ENCODE data around the gene SLC41A3.
"Not testable (repeated sequence)": the region's sequence is repeated elsewhere in the genome, so short reads cannot be mapped to it uniquely, and the experiment has no call there.

SLC41A3 gene

DNA sequence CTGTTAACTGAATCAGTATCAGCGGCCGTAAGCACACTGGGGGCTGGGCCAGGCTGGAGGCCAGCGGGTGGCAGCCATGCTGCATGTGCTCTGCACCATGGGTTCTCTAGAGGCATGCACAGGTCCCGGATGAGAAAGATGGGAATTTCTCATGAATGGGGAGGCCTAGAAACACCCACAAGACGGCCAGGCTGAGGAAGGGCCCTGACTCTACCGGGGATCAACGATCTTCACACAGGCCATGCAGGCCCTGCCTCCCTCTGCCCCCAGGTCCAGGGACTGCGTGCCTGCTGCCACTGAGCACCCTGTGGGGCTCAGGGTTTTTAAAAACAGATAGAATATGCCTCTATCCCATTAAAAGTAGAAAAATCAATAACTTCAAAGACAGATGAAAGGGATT lies 32.7 kb downstream of the SLC41A3 start:
- DNase-seq = no peak

GRCh38 chr3:126050626-126051025 lies 33.3 kb downstream of the SLC41A3 start:
- no peak for DNase-seq

- DNase-seq = no peak
These were observed 33.9 kb downstream of the SLC41A3 start for GRCh38 chr3:126050050-126050392.

GRCh38 chr3:126049289-126050049 lies 34.5 kb downstream of the SLC41A3 start:
- no peak for DNase-seq

GRCh38 chr3:126040386-126040785 lies 43.5 kb downstream of the SLC41A3 start:
- DNase-seq = no peak

DNA sequence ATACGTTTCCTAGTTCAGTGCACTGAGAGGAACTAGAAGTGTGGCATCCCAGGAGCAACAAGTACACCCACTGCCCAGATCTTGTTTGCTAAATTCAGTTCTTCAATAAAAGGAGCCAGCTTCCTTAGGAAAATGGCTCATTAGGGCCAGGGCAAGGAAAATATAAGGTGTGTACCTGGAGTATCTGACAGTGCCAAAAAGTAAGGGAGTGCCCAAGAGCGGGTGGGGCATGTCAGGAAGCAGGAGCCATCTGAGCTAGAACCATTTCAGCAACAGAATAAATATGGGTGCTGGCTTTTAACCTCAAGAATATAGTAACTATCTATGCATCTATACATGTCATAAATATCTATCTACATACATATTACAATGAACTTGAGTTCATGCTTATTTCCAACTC lies 44.1 kb downstream of the SLC41A3 start:
- DNase-seq = no peak

DNA sequence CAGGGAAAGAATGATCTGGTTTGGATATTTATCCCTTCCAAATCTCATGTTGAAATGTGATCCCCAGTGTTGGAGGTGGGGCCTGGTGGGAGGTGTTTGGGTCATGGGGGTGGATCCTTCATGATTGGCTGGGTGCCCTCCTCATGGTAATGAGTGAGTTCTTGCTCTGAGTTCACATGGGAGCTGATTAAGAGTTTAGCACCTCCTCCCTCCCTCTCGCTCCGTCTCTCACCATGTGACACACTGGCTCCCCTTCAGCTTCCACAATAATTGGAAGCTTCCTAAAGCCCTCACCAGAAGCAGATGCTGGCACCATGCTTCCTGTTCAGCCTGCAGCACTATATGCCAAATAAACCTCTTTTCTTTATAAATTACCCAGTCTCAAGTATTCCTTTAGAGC lies 45.1 kb downstream of the SLC41A3 start:
- not testable (repeated sequence) for DNase-seq

DNA sequence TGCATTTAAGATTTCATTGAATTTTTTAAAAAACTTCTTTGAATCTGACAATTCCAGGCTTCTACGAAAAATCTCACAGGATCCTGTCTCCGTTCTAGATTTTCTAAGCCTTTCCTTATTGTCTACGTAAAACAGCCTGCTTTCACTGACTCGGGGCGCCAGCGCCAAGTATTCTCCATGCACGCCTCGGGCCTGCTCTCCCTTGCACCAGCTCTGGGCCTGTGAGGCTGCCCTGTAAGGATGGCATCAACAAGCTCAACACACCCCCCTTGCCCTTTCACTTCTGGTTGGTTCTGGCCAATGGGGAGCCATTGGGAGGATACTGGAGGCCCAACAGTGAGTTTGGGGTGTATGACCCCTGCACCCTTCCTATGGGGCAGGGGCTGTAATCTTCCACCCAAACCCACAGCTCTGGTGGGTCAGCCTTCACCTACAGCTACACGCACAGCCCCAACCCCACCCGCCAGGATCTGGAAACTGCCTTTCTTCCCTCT lies 47.8 kb downstream of the SLC41A3 start:
- no peak for DNase-seq

DNA sequence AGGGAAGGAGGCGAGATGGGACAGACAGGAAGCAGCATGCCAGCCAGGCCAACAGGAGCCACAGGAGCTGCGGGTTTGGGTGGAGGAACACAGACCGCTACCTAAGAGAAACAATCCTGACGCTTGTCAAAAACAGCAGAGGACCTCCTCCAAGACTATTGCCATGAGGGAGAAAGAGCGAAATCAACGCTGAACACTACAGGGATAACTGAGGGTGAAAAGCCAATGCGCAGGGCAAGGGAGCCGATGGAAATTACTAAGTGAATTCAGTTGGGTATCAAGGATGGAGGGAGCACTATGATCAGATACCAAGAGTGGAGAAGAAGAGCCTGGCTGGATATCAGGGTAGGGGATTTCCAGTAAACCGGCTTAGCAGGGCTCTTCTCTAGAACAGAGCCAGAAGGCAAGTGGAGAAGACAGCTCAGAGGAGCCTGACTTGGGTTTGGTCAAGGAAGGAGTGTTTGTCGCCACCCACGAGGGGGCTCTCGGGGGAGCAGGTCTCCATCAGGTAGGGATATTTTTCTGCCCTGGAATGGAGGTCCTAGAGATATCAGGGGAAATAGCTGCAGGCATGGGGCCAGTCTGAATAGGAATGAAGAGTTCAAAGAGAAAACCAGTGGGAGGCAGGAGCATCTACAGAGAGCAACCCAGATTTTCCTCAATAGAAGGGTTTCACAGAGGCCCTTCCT lies 48.4 kb downstream of the SLC41A3 start:
- DNase-seq = no peak

DNA sequence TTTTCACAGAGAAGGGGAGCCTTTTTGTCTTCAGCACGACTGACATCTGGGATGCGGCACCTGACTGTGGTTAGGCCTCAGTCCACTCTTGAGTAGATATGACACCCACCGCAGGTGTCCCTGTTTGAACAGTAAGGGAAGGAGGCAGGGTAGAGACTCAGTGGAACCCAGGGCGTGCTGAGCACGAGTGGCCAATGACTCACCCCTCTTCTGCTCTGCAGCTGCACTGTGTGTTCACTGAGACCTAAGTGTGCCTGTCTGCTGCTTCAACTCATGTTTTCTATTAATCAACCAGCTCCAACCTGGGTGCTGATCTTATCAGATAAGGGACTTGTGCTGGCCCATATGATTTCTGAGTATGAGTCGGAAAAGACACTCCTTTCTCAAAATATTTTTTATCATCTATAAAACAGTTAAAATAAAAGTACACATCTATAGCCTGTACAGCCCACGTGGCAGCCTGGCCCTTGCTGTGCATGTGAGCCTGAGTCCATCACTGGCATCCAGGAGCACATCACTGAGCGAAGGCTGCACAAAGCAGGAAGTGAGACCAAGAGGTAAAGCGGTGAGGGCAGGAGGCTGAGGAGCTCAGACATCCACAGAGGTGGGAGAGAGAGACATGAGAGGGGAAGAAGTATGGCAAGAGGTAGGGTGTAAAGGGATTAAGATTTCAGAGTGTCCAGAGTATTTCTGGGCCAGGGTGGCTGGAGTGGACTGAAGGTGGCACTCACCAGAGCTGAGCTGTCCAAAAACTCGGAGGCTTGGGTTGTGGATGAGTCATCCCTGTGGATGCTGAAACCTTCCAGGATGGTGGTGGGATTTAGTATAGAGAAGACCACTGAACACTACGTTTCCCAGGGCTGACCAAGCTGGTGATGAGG lies 49.2 kb downstream of the SLC41A3 start:
- DNase-seq = no peak

DNA sequence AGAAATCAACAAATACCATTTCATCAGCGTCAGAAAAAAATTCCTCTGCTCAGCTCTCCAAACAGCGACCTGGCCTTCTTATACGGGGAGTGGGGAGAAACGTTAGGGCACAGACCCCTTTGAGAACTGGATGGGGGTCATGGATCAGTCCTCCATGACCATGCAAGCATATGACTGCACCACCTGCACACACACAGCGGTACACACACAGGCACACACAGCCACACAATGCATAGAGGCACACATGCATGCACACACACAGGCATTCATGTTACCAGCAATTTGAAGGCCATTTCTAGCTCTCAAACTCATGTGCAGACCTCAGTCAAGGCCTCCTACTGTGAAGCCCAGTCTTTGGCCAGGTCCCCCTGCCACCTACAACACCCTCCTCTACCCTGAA lies 50.2 kb downstream of the SLC41A3 start:
- DNase-seq = no peak

DNA sequence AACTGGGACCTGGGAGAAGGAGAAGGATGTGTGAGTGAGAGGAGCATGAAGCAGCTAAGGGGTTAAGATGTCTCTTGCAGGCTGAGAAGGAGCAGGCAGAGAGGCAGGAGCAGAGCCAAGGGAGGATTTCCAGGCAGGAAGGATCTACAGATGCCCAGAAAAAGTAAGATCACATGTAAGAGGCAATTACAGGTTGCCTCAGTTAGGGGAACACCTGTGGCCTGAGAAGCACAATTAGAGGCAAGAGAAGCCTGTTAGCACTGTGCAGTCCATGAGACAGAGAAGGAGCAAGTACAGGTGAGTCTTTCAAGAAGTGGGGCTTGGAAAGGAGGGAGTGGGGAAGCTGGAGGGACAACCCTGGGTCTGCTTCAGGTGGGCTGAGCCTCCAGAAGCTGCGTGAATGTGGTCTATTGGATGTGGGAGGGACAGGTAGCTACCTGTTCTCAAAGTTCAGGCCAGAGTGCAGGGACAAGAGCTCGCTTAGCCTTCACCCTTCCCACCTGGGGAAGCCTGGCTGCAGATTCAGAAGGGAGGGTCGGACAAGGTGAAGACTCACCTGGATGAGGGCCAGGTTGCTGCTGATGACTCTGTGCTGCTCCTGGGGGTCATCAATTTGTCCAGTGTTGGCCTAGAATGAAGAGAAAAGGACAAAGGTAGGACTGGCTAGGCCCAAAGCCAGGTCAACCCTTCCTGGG lies 50.7 kb downstream of the SLC41A3 start:
- DNase-seq = no peak

GRCh38 chr3:126031981-126032471 lies 51.9 kb downstream of the SLC41A3 start:
- no peak for DNase-seq

DNA sequence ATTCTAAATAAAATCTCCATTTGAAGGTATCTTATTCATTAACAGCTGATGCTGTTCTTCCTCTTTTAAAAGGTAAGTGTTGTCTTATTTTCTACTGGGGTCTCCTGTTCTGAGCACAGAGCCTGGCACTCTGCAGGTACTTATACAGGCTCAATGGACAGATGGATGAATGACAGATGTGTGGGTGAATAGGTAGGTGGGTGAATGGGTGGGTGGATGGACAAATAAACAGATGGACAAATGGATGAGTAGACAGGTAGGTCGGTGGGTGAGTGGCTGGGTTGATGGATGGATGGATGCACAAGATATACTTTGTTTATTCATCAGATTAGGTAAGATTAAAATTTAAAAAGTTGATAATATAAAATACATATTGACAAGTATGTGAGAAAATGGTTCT lies 53.5 kb downstream of the SLC41A3 start:
- no peak for DNase-seq

- no peak for DNase-seq
These were observed 54.7 kb downstream of the SLC41A3 start for GRCh38 chr3:126029241-126029640.

DNA sequence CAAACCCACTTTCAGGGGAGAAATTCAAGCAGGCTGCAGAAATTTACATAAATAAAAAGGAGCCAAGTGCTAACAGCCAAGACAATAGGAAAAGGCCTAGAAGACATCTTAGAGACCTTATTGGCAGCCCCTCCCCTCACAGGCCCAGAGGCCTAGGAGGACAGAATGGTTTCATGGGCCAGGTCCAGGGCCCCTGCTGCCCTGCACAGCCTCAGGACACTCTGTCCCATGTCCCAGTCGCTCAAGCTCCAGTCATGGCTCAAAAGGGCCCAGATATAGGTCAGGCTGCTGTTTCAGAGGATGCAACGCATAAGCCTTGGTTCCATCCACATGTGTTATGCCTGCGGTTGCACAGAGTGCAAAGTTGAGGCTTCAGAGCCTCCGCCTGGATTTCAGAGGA lies 55.8 kb downstream of the SLC41A3 start:
- no peak for DNase-seq

GRCh38 chr3:126026761-126027160 lies 57.2 kb downstream of the SLC41A3 start:
- DNase-seq = no peak

DNA sequence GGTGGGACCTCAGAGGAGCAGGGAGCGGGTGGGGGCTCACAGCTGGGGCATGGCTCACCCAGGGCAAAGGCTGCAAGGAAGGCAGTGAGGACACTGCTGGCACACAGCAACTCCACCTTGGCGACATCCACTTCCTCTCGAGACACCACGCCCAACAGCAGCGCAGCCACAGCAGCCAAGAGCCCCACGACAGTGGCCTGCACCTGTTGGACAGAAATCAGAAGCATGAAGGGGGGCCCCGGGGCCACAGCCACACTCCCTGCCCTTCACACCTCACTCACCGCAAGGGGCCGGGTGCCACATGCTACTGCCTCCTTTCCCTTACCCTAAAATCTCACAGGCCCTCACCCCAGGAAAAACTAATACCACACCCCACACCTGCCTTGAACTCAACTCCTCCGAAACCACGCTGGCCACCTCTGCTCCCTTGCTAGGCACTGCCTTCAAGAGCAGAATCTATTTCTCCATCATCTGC lies 57.6 kb downstream of the SLC41A3 start:
- no peak for DNase-seq

DNA sequence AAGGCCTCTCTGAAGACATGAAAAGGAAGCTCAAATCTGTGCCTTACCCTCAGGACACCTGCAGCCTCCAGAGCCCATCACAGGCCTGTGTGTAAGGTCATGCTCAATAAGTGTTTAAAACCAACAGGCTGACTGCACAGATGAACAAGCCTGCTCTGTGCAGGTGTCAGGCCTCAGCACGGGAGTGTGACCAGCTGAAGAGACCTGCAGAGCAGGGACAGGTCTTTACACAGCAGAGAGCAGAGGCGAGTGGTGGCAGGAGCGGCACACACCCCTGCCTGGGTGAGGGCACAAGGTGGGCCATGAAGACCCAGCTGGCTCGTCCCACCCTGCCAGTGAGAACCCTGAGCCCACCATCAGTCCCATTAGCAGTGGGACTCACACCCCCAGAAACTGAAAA lies 58.1 kb downstream of the SLC41A3 start:
- no peak for DNase-seq

- no peak for DNase-seq
These were observed 58.7 kb downstream of the SLC41A3 start for GRCh38 chr3:126025116-126025729.

DNA sequence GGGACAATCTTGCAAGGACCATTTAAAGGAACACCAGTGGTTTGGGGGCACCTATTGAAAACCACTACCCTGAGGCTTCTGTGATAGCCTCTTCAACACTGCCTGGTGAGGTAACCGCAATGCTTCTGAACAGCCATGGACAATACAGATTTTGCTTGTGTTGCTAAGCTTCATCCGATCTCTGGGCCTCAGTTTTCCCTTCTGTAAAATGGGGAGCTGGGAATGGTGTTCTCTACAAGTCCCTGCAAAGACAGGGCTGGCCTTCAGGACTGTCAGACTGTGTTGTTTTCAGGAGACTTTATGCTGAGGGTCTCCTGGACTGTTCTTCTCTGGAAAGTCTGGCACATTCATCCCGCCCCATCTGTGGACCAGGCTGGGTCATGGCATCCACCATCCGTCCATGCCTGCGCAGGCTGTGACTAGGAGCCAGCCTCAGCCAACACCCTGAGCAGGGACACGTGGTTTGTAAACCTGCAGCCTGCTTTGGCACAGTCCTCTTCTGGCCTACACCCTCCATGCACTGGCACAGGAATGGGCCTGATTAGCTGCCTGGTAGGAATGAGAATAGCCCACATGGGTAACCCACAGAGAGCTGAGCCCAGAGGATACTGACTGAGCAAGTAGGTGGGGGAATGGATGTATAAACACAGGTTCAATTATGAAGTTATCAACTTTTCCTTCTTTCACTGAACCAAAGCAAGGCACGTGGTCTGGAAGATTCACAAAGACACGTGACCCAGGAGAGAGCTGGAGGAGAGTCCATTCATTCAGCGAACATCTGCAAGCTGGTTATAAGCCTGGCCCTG lies 59.7 kb downstream of the SLC41A3 start:
- DNase-seq = no peak

Measured in CD4-positive, alpha-beta T cell treated with Interleukin-6 for 4 hours (primary cell).